MCF 10A (cell line): ENCODE data around the gene ENO1. TPM values are rescaled to one million over a fixed set of nuclear protein-coding genes. Genes with fewer than 3 reads are reported as not detected.
"Not testable (repeated sequence)": the region's sequence is repeated elsewhere in the genome, so short reads cannot be mapped to it uniquely, and the experiment has no call there.

Experiments
- BruUV-seq: library from RNA; stranded (reverse); fragments of 400-500 nt; replicated peaks from 2 replicates; lab custom pipeline; 2021; lab: Mats Ljungman, UMichigan
- CTCF ChIA-PET: fragments of 300-600 bp; sonication (Branson Sonifier 250); formaldehyde crosslinking; extraction: SDS; loops from one replicate; lab custom pipeline; 2021; ENCODE audit warnings: antibody characterized with exemption, inconsistent platforms; lab: Yijun Ruan, JAX
- POLR2A ChIA-PET: fragments of 300-600, 350-650 bp; sonication (Branson Sonifier 250); formaldehyde crosslinking; extraction: SDS; loops from one replicate; lab custom pipeline; 2020; ENCODE audit warnings: antibody characterized with exemption, inconsistent platforms; lab: Yijun Ruan, JAX
- DNase-seq: peaks from one replicate; pipeline ENCODE4 v3.0.0-alpha.2; 2018; ENCODE audit not compliant: unreplicated experiment
- H3K27ac Mint-ChIP-seq: one replicate; pipeline ENCODE4 v1.8.0; 2022; ENCODE audit warnings: mild to moderate bottlenecking, low read depth, mixed read lengths; ENCODE audit not compliant: unreplicated experiment
- H3K27me3 Mint-ChIP-seq: one replicate; pipeline ENCODE4 v1.8.0; 2022; ENCODE audit warnings: mixed read lengths; ENCODE audit not compliant: insufficient read depth, unreplicated experiment
- H3K36me3 Mint-ChIP-seq: one replicate; pipeline ENCODE4 v1.8.0; 2022; ENCODE audit warnings: mild to moderate bottlenecking, moderate library complexity, mixed read lengths; ENCODE audit not compliant: insufficient read depth, unreplicated experiment
- H3K4me1 Mint-ChIP-seq: one replicate; pipeline ENCODE4 v1.8.0; 2022; ENCODE audit warnings: mixed read lengths; ENCODE audit not compliant: insufficient read depth, unreplicated experiment
- H3K4me3 Mint-ChIP-seq: one replicate; pipeline ENCODE4 v1.8.0; 2022; ENCODE audit warnings: mild to moderate bottlenecking, moderate library complexity, mixed read lengths; ENCODE audit not compliant: unreplicated experiment
- H3K9me3 Mint-ChIP-seq: one replicate; pipeline ENCODE4 v1.8.0; 2022; ENCODE audit warnings: mixed read lengths; ENCODE audit not compliant: unreplicated experiment
- CTCF ChIP-seq: fragments of 200-600 bp; IDR thresholded peaks from one replicate; pipeline ENCODE4 v1.8.0; 2022; ENCODE audit warnings: antibody characterized with exemption, mild to moderate bottlenecking; ENCODE audit not compliant: unreplicated experiment
- intact Hi-C: fragments of 100-400 bp; cut with micrococcal nuclease; formaldehyde crosslinking; loops from 2 replicates; pipeline ENCODE4 v1.14.1; 2022
- total RNA-seq: library from RNA; stranded (reverse); gene quantifications from 2 replicates; pipeline ENCODE4 v1.2.3, GENCODE V29; 2022

Gene ENO1
- total RNA-seq, 1 experiment from 2014 or later: 2,811 TPM

GRCh38 chr1:8825985-8826481 is 52.5 kb downstream of the ENO1 start:
- H3K9me3 Mint-ChIP-seq: no peaks in the 10 kb centered on the region
- intact Hi-C loops: no loop called here
- POLR2A ChIA-PET: interaction anchor here (1.3 kb wide), 1 partner anchor 14 kb away, joined by 3 read pairs; no protein-coding TSS in a partner anchor
- no peaks in the 10 kb centered on the region for H3K27me3 Mint-ChIP-seq
- H3K36me3 Mint-ChIP-seq: no peaks in the 10 kb centered on the region
- CTCF ChIA-PET: interaction anchor here (1.5 kb wide), 1 partner anchor 22 kb away, joined by 6 read pairs; no protein-coding TSS in a partner anchor
- DNase-seq: no peak
- H3K27ac Mint-ChIP-seq: no peak overlapping the region
- no peak overlapping the region for H3K4me3 Mint-ChIP-seq
- peaks cover 22% of the 10 kb centered on the region for H3K4me1 Mint-ChIP-seq
- no TSS peak for BruUV-seq
- TF ChIP-seq CTCF: no peak

GRCh38 chr1:8823295-8823664 is 55.2 kb downstream of the ENO1 start:
- peaks cover 16% of the 10 kb centered on the region for H3K4me1 Mint-ChIP-seq
- ChIA-PET POLR2A (interaction anchor here (0.9 to 2.0 kb wide), 4 partner anchors 12 to 90 kb away, joined by 3 to 8 read pairs (median 4); no protein-coding TSS in a partner anchor), CTCF (interaction anchor here (0.9 kb wide), 1 partner anchor 17 kb away, joined by 3 read pairs; no protein-coding TSS in a partner anchor)
- no TSS peak for BruUV-seq
- DNase-seq: no peak
- no peaks in the 10 kb centered on the region for H3K27me3 Mint-ChIP-seq
- TF ChIP-seq CTCF: no peak
- no peak overlapping the region for H3K4me3 Mint-ChIP-seq
- H3K27ac Mint-ChIP-seq: peak overlapping the region; percentile 71
- H3K36me3 Mint-ChIP-seq: no peaks in the 10 kb centered on the region
- no peaks in the 10 kb centered on the region for H3K9me3 Mint-ChIP-seq
- intact Hi-C loops: no loop called here

- intact Hi-C loops: no loop called here
- H3K4me3 Mint-ChIP-seq: no peak overlapping the region
- no TSS peak for BruUV-seq
- peak overlapping the region; percentile 71 for H3K27ac Mint-ChIP-seq
- no peaks in the 10 kb centered on the region for H3K27me3 Mint-ChIP-seq
- H3K36me3 Mint-ChIP-seq: peaks cover under 1% of the 10 kb centered on the region
- ChIA-PET POLR2A (interaction anchor here (0.9 to 2.0 kb wide), 5 partner anchors 12 to 89 kb away, joined by 3 to 8 read pairs (median 4); partner anchors contain the start of gene ENO1), CTCF (interaction anchor here (0.6 to 3.2 kb wide), 4 partner anchors 17 to 467 kb away, joined by 3 to 19 read pairs (median 3); no protein-coding TSS in a partner anchor)
- no peaks in the 10 kb centered on the region for H3K9me3 Mint-ChIP-seq
- H3K4me1 Mint-ChIP-seq: peaks cover 20% of the 10 kb centered on the region
- TF ChIP-seq CTCF: no peak
- DNase-seq: peak; percentile 63
Observed at GRCh38 chr1:8822373-8823294, 55.9 kb downstream of the ENO1 start.

GRCh38 chr1:8821084-8821483 is 57.4 kb downstream of the ENO1 start:
- H3K4me3 Mint-ChIP-seq: no peak overlapping the region
- peaks cover 6% of the 10 kb centered on the region for H3K36me3 Mint-ChIP-seq
- ChIA-PET CTCF (interaction anchor here (0.6 to 3.2 kb wide), 6 partner anchors 28 to 746 kb away, joined by 3 to 19 read pairs (median 4); no protein-coding TSS in a partner anchor), POLR2A (interaction anchor here (0.6 to 2.3 kb wide), 11 partner anchors 8 to 807 kb away, joined by 3 to 9 read pairs (median 4); partner anchors contain the start of gene ENO1)
- DNase-seq: no peak
- H3K9me3 Mint-ChIP-seq: no peaks in the 10 kb centered on the region
- no peak for TF ChIP-seq CTCF
- H3K27me3 Mint-ChIP-seq: no peaks in the 10 kb centered on the region
- intact Hi-C loops: no loop called here
- peaks cover 27% of the 10 kb centered on the region for H3K4me1 Mint-ChIP-seq
- BruUV-seq: no TSS peak
- no peak overlapping the region for H3K27ac Mint-ChIP-seq

- H3K4me3 Mint-ChIP-seq: peak overlapping the region; percentile 84
- H3K4me1 Mint-ChIP-seq: peaks cover 49% of the 10 kb centered on the region
- POLR2A ChIA-PET, BruUV-seq, H3K36me3 Mint-ChIP-seq, H3K9me3 Mint-ChIP-seq, H3K27me3 Mint-ChIP-seq, CTCF ChIA-PET, DNase-seq: not testable (repeated sequence)
- peak overlapping the region; percentile 97 for H3K27ac Mint-ChIP-seq
- intact Hi-C loops: loop anchor here (5.0 kb wide), 1 partner anchor 116 kb away; no protein-coding TSS in a partner anchor
Observed at GRCh38 chr1:8818789-8819188, 59.7 kb downstream of the ENO1 start.
